Hematopoietic multipotent progenitor cell (in vitro differentiated cells): ENCODE measurements around the gene SLC1A3. TPM values are rescaled to one million over a fixed set of nuclear protein-coding genes. Genes with fewer than 3 reads are reported as not detected.
A peak's percentile ranks its signal among the peaks of the same experiment; 100 is the strongest.

ENCODE experiments used
- DNase-seq, 3 donors: peaks; one replicate each; pipeline ENCODE4 v3.0.0-alpha.2; 2011 to 2015; ENCODE audit warnings: low read depth in 2 of 3, low spot score in 2 of 3
- total RNA-seq: library from RNA; depleted of rRNA; stranded (reverse); fragments of >200 nt; gene quantifications from one replicate; pipeline ENCODE4 v1.2.3, GENCODE V29; 2012

The SLC1A3 gene
- total RNA-seq, 1 donor: 1.3 TPM

GRCh38 chr5:36710039-36710438 lies 103.6 kb downstream of the SLC1A3 start:
- DNase-seq: no peak

- DNase-seq: no peak
Observed at GRCh38 chr5:36712706-36713105, 106.3 kb downstream of the SLC1A3 start.

GRCh38 chr5:36713541-36713940 lies 107.1 kb downstream of the SLC1A3 start:
- no peak for DNase-seq

GRCh38 chr5:36717131-36717695 lies 110.8 kb downstream of the SLC1A3 start:
- no peak for DNase-seq

- DNase-seq: no peak
Observed at GRCh38 chr5:36719282-36719681, 112.9 kb downstream of the SLC1A3 start.

- DNase-seq: no peak
Observed at GRCh38 chr5:36720688-36721087, 114.3 kb downstream of the SLC1A3 start.

GRCh38 chr5:36721664-36722235 lies 115.3 kb downstream of the SLC1A3 start:
- DNase-seq: no peak

- DNase-seq: peak in 2 of 3 donors; percentile 46 to 69
Observed at GRCh38 chr5:36722900-36723299, 116.5 kb downstream of the SLC1A3 start.

- DNase-seq: peak in 2 of 3 donors; percentile 15 to 25
Observed at GRCh38 chr5:36723912-36724311, 117.5 kb downstream of the SLC1A3 start.

GRCh38 chr5:36724467-36725332 lies 118.3 kb downstream of the SLC1A3 start:
- peak in 2 of 3 donors; percentile 79 to 89 for DNase-seq

GRCh38 chr5:36726317-36726716 lies 119.9 kb downstream of the SLC1A3 start:
- DNase-seq: no peak

- DNase-seq: no peak
Observed at GRCh38 chr5:36726767-36727166, 120.4 kb downstream of the SLC1A3 start.

GRCh38 chr5:36728697-36729543 lies 122.5 kb downstream of the SLC1A3 start:
- peak in 2 of 3 donors; percentile 60 to 86 for DNase-seq

- DNase-seq: no peak
Observed at GRCh38 chr5:36730537-36731216, 124.3 kb downstream of the SLC1A3 start.

- no peak for DNase-seq
Observed at GRCh38 chr5:36733183-36733582, 126.8 kb downstream of the SLC1A3 start.

GRCh38 chr5:36734422-36734821 lies 128.0 kb downstream of the SLC1A3 start:
- DNase-seq: peak in 2 of 3 donors; percentile 32 to 66

GRCh38 chr5:36735891-36736290 lies 129.5 kb downstream of the SLC1A3 start:
- DNase-seq: no peak
